Fibroblast of skin of left biceps (primary cell): ENCODE results near the gene TTC34.
"Not testable (repeated sequence)": the region's sequence is repeated elsewhere in the genome, so short reads cannot be mapped to it uniquely, and the experiment has no call there.

Source experiments
- DNase-seq, 2 experiments: peaks; one replicate each; pipeline ENCODE4 v3.0.0-alpha.2; 2013; ENCODE audit warnings: low read depth in 2 of 2

TTC34 gene

DNA sequence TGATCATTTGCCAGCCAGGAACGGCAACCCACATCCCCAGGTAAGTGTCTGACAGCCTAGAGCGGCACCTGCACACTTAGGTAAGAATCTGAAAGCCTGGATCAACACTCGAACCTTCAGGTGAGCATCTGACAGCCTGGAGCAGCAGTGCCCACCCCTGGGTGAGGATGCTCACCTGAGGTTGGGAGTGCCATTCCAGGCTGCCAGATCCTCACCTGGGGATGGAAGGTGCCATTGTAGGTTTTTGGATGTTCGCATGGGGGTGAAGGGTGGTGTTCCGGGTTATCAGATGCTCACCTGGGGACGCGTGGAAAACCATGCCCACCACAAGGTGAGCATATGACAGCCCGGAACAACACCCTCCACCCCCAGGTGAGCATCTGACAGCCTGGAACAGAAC lies 33.4 kb downstream of the TTC34 start:
- DNase-seq: not testable (repeated sequence)

DNA sequence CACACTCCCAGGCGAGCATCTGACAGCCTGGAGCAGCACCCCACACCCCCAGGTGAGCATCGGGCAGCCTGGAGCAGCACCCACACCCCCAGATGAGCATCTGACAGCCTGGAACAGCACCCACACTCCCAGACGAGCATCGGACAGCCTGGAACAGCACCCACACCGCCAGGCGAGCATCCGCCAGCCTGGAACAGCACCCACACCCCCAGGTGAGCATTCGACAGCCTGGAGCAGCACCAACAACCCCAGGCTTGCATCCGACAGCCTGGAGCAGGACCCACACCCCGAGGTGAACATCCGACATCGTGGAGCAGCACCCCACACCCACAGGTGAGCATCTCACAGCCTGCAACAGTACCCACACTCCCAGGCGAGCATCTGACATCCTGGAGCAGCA lies 42.1 kb downstream of the TTC34 start:
- not testable (repeated sequence) for DNase-seq

DNA sequence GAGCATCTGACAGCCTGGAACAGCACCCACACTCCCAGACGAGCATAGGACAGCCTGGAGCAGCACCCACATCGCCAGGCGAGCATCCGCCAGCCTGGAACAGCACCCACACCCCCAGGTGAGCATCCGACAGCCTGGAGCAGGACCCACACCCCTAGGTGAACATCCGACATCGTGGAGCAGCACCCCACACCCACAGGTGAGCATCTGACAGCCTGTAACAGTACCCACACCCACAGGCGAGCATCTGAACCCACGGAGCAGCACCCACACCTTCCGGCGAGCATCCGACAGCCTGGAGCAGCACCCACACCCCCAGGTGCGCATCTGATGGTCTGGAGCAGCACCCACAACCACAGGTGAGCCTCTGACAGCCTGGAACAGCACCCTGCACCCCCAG lies 44.0 kb downstream of the TTC34 start:
- DNase-seq: not testable (repeated sequence)

- DNase-seq: not testable (repeated sequence)
These were observed 46.1 kb downstream of the TTC34 start for GRCh38 chr1:2755426-2755825.

DNA sequence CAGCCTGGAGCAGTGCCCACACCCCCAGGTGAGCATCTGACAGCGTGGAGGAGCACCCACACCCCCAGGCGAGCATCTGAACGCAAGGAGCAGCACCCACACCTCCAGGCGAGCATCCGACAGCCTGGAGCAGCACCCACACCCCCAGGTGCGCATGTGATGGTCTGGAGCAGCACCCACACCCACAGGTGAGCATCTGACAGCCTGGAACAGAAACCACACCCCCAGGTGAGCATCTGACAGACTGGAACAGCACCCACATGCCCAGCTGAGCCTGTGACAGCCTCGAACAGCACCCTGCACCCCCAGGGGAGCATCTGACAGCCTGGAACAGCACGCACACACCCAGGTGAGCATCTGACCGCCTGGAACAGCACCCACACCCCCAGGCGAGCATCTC lies 46.9 kb downstream of the TTC34 start:
- DNase-seq: not testable (repeated sequence)

GRCh38 chr1:2752503-2752902 lies 49.0 kb downstream of the TTC34 start:
- not testable (repeated sequence) for DNase-seq

DNA sequence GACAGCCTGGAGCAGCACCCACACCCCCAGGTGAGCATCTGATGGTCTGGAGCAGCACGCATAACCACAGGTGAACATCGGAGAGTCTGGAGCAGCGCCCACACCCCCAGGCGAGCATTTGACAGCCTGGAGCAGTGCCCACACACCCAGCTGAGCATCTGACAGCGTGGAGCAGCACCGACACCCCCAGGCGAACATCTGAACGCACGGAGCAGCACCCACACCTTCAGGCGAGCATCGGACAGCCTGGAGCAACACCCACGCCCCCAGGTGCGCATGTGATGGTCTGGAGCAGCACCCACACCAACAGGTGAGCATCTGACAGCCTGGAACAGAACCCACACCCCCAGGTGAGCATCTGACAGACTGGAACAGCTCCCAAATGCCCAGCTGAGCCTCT lies 49.6 kb downstream of the TTC34 start:
- not testable (repeated sequence) for DNase-seq

DNA sequence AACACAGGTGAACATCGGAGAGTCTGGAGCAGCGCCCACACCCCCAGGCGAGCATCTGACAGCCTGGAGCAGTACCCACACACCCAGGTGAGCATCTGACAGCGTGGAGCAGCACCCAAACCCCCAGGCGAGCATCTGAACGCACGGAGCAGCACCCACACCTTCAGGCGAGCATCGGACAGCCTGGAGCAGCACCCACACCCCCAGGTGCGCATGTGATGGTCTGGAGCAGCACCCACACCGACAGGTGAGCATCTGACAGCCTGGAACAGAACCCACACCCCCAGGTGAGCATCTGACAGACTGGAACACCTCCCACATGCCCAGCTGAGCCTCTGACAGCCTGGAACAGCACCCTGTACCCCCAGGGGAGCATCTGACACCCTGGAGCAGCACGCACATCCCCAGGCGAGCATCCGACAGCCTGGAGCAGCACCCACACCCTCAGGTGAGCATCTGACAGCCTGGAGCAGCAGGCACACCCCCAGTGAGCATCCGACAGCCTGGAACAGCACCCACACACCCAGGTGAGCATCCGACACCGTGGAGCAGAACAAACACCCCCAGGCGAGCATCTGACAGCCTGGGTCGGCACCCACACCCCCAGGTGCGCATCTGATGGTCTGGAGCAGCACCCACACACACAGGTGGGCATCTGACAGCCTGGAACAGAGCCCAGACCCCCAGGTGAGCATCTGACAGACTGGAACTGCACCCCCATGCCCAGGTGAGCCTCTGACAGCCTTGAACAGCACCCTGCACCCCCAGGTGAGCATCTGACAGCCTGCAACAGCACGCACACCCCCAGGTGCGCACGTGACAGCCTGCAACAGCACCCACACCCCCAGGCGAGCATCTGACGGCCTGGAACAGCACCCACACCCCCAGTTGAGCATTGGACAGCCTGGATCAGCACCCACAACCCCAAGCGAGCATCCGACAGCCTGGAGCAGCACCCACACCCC lies 50.4 kb downstream of the TTC34 start:
- DNase-seq: not testable (repeated sequence)

GRCh38 chr1:2750041-2750680 lies 51.3 kb downstream of the TTC34 start:
- DNase-seq: not testable (repeated sequence)

GRCh38 chr1:2748626-2749025 lies 52.9 kb downstream of the TTC34 start:
- DNase-seq: not testable (repeated sequence)

- not testable (repeated sequence) for DNase-seq
These were observed 106.7 kb downstream of the TTC34 start for GRCh38 chr1:2694796-2695195.

DNA sequence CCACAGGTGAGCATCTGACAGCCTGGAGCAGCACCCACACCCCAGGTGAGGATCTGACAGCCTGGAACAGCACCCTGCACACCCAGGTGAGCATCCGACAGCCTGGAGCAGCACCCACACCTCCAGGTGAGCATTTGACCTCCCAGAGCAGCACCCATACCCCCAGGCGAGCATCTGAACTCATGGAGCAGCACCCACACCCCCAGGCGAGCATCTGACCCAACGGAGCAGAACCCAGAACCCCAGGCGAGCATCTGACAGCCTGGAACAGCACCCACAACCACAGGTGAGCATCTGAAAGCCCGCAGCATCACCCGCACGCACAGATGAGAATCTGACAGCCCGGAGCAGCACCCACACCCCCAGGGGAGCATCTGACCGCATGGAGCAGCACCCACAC lies 111.3 kb downstream of the TTC34 start:
- DNase-seq: not testable (repeated sequence)

- DNase-seq: not testable (repeated sequence)
These were observed 113.2 kb downstream of the TTC34 start for GRCh38 chr1:2688336-2688665.

DNA sequence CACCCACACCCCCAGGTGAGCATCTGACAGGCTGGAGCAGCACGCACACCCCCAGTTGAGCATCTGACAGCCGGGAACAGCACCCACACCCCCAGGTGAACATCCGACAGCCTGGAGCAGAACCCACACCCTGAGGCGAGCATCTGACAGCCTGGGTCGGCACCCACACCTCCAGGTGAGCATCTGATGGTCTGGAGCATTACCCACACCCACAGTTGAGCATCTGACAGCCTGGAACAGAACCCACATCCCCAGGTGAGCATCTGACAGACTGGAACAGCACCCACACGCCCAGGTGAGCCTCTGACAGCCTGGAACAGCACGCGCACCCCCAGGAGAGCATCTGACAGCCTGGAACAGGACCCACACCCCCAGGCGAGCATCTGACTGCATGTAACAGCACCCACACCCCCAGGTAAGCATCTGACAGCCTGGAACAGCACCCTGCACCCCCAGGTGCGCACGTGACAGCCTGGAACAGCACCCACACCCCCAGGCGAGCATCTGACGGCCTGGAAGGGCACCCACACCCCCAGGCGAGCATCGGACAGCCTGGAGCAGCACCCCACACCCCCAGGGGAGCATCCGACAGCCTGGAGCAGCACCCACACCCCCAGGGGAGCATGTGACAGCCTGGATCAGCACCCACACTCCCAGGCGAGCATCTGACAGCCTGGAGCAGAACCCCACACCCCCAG lies 113.7 kb downstream of the TTC34 start:
- DNase-seq: not testable (repeated sequence)

DNA sequence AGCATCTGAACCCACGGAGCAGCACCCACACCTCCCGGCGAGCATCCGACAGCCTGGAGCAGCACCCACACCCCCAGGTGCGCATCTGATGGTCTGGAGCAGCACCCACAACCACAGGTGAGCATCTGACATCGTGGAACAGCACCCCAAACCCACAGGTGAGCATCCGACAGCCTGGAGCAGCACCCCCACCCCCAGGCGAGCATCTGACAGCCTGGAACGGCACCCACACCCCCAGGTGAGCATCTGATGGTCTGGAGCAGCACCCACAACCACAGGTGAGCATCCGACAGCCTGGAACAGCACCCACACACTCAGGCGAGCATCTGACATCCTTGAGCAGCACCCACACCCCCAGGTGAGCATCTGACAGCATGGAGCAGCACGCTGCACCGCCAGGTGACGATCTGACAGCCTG lies 114.3 kb downstream of the TTC34 start:
- not testable (repeated sequence) for DNase-seq

DNA sequence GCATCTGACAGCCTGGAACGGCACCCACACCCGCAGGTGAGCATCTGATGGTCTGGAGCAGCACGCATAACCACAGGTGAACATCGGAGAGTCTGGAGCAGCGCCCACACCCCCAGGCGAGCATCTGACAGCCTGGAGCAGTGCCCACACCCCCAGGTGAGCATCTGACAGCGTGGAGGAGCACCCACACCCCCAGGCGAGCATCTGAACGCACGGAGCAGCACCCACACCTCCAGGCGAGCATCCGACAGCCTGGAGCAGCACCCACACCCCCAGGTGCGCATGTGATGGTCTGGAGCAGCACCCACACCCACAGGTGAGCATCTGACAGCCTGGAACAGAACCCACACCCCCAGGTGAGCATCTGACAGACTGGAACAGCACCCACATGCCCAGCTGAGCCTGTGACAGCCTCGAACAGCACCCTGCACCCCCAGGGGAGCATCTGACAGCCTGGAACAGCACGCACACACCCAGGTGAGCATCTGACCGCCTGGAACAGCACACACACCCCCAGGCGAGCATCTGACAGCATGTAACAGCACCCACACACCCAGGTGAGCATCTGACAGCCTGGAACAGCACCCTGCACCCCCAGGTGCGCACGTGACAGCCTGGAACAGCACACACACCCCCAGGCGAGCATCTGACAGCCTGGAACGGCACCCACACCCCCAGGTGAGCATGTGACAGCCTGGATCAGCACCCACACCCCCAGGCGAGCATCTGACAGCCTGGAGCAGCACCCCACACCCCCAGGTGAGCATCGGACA lies 115.2 kb downstream of the TTC34 start:
- DNase-seq: not testable (repeated sequence)

GRCh38 chr1:2685671-2686070 lies 115.8 kb downstream of the TTC34 start:
- not testable (repeated sequence) for DNase-seq

- DNase-seq: not testable (repeated sequence)
These were observed 116.6 kb downstream of the TTC34 start for GRCh38 chr1:2684878-2685277.

- not testable (repeated sequence) for DNase-seq
These were observed 117.5 kb downstream of the TTC34 start for GRCh38 chr1:2684000-2684399.

DNA sequence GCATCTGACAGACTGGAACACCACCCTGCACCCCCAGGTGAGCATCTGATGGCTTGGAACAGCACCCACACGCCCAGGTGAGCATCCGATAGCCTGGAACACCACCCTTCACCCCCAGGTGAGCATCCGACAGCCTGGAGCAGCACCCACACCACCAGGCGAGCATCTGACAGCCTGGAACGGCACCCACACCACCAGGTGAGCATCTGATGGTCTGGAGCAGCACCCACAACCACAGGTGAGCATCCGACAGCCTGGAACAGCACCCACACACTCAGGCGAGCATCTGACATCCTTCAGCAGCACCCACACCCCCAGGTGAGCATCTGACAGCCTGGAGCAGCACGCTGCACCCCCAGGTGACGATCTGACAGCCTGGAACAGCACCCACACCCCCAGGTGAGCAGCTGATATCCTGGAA lies 118.2 kb downstream of the TTC34 start:
- DNase-seq: not testable (repeated sequence)

DNA sequence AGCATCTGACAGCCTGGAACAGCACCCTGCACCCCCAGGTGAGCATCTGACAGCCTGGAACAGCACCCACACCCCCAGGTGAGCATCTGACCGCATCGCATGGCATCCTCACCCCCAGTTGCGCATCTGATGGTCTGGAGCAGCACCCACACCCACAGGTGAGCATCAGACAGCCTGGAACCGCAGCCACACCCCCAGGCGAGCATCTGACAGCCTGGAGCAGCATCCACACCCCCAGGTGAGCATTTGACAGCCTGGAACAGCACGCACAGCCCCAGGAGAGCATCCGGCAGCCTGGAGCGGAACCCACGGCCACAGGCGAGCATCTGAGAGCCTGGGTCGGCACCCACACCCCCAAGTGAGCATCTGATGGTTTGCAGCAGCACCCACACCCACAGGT lies 118.6 kb downstream of the TTC34 start:
- DNase-seq: not testable (repeated sequence)
